H9 (cell line): ENCODE data around the gene LONP2. TPM values are rescaled to one million over a fixed set of nuclear protein-coding genes. Genes with fewer than 3 reads are reported as not detected.
A peak's percentile ranks its signal among the peaks of the same experiment; 100 is the strongest.

Experiments
- DNase-seq: peaks from one replicate; pipeline ENCODE4 v3.0.0-alpha.2; 2017
- H2AFZ ChIP-seq: one replicate; pipeline ENCODE4 v1.6.1; 2013; ENCODE audit warnings: mild to moderate bottlenecking, low read length, control low read depth, moderate library complexity
- H2AK5ac ChIP-seq: 2 replicates; pipeline ENCODE4 v1.6.1; 2013; ENCODE audit warnings: low read length, control low read depth, mixed read lengths; ENCODE audit not compliant: insufficient read length
- H2BK120ac ChIP-seq: one replicate; pipeline ENCODE4 v1.6.1; 2013; ENCODE audit warnings: low read depth, mild to moderate bottlenecking, low read length, control low read depth, inconsistent platforms; ENCODE audit not compliant: poor library complexity, severe bottlenecking
- H2BK12ac ChIP-seq: 2 replicates; pipeline ENCODE4 v1.6.1; 2013; ENCODE audit warnings: low read length, control low read depth, mixed read lengths, low read depth; ENCODE audit not compliant: insufficient read length
- H2BK15ac ChIP-seq: 2 replicates; pipeline ENCODE4 v1.6.1; 2013; ENCODE audit warnings: low read depth, low read length, control low read depth
- H2BK20ac ChIP-seq: one replicate; pipeline ENCODE4 v1.6.1; 2013; ENCODE audit warnings: low read depth, mild to moderate bottlenecking, low read length, control low read depth, inconsistent platforms; ENCODE audit not compliant: poor library complexity, severe bottlenecking
- H2BK5ac ChIP-seq: 2 replicates; pipeline ENCODE4 v1.6.1; 2013; ENCODE audit warnings: low read length, control low read depth, mixed read lengths; ENCODE audit not compliant: insufficient read length
- H3K14ac ChIP-seq: 2 replicates; pipeline ENCODE4 v1.6.1; 2013; ENCODE audit warnings: low read length, control low read depth; ENCODE audit not compliant: insufficient read depth
- H3K18ac ChIP-seq: 2 replicates; pipeline ENCODE4 v1.6.1; 2013; ENCODE audit warnings: low read depth, mild to moderate bottlenecking, mixed read lengths, low read length, control low read depth; ENCODE audit not compliant: insufficient read length
- H3K23ac ChIP-seq: 2 replicates; pipeline ENCODE4 v1.6.1; 2013; ENCODE audit warnings: low read length, control low read depth, mixed read lengths, low read depth; ENCODE audit not compliant: insufficient read length
- H3K23me2 ChIP-seq: 2 replicates; pipeline ENCODE4 v1.6.1; 2013; ENCODE audit warnings: low read depth, mild to moderate bottlenecking, mixed read lengths, low read length, control low read depth; ENCODE audit not compliant: insufficient read length, poor library complexity, severe bottlenecking
- H3K27ac ChIP-seq: 2 replicates; pipeline ENCODE4 v1.5.1; 2013; ENCODE audit warnings: low read length, control low read depth, mixed read lengths, low read depth; ENCODE audit not compliant: insufficient read length
- H3K27me3 ChIP-seq: 2 replicates; pipeline ENCODE4 v1.6.1; 2013; ENCODE audit warnings: low read length, control low read depth, inconsistent platforms; ENCODE audit not compliant: insufficient read depth
- H3K4ac ChIP-seq: 2 replicates; pipeline ENCODE4 v1.6.1; 2013; ENCODE audit warnings: low read depth, mild to moderate bottlenecking, control low read depth, inconsistent platforms, low read length, moderate library complexity
- H3K4me1 ChIP-seq: 2 replicates; pipeline ENCODE4 v1.6.1; 2013; ENCODE audit warnings: low read length, control low read depth, inconsistent platforms; ENCODE audit not compliant: insufficient read depth
- H3K4me2 ChIP-seq: 2 replicates; pipeline ENCODE4 v1.6.1; 2013; ENCODE audit warnings: low read length, control low read depth, mixed read lengths; ENCODE audit not compliant: insufficient read length, insufficient read depth
- H3K56ac ChIP-seq: 2 replicates; pipeline ENCODE4 v1.6.1; 2013; ENCODE audit warnings: low read depth, mild to moderate bottlenecking, mixed read lengths, low read length, control low read depth; ENCODE audit not compliant: insufficient read length
- H3K79me1 ChIP-seq: 2 replicates; pipeline ENCODE4 v1.6.1; 2013; ENCODE audit warnings: low read depth, mild to moderate bottlenecking, moderate library complexity, low read length, control low read depth, inconsistent platforms; ENCODE audit not compliant: insufficient read depth, poor library complexity, severe bottlenecking
- H3K79me2 ChIP-seq: 2 replicates; pipeline ENCODE4 v1.6.1; 2013; ENCODE audit warnings: low read length, control low read depth, inconsistent platforms; ENCODE audit not compliant: insufficient read depth
- H3K9ac ChIP-seq: 2 replicates; pipeline ENCODE4 v1.6.1; 2013; ENCODE audit warnings: low read length, control low read depth, mixed read lengths; ENCODE audit not compliant: insufficient read length; ENCODE audit errors: extremely low read depth
- H3K9me3 ChIP-seq: one replicate; pipeline ENCODE4 v1.6.1; 2013; ENCODE audit warnings: low read depth, low read length, inconsistent platforms; ENCODE audit not compliant: control insufficient read depth
- H3T11ph ChIP-seq: one replicate; pipeline ENCODE4 v1.6.1; 2013; ENCODE audit warnings: mild to moderate bottlenecking, low read length, control low read depth, inconsistent platforms
- H4K20me1 ChIP-seq: one replicate; pipeline ENCODE4 v1.6.1; 2013; ENCODE audit not compliant: control insufficient read depth, insufficient read length, insufficient read depth
- H4K5ac ChIP-seq: 2 replicates; pipeline ENCODE4 v1.6.1; 2013; ENCODE audit warnings: low read depth, mild to moderate bottlenecking, mixed read lengths, low read length, control low read depth; ENCODE audit not compliant: insufficient read length
- H4K8ac ChIP-seq: replicated peaks from 2 replicates; pipeline ENCODE4 v1.6.1; 2013; ENCODE audit warnings: low read length, control low read depth, mixed read lengths, low read depth; ENCODE audit not compliant: insufficient read length
- H4K91ac ChIP-seq: 2 replicates; pipeline ENCODE4 v1.6.1; 2013; ENCODE audit warnings: low read depth, mild to moderate bottlenecking, moderate library complexity, mixed read lengths, low read length, control low read depth; ENCODE audit not compliant: insufficient read length
- H3K27ac Mint-ChIP-seq, 3 experiments: 2 replicates in 2 of 3; 3 replicates in 1 of 3; pipeline ENCODE4 v1.8.0; 2020 to 2021; ENCODE audit warnings: mixed read lengths in 3 of 3, mild to moderate bottlenecking in 1 of 3, moderate library complexity in 1 of 3
- H3K27me3 Mint-ChIP-seq: 2 replicates; pipeline ENCODE4 v1.8.0; 2021; ENCODE audit warnings: low read depth, mild to moderate bottlenecking, moderate library complexity, mixed read lengths
- H3K36me3 Mint-ChIP-seq, 3 experiments: 2 replicates in 2 of 3; 3 replicates in 1 of 3; pipeline ENCODE4 v1.8.0; 2020 to 2021; ENCODE audit warnings: low read depth in 3 of 3, mixed read lengths in 3 of 3; ENCODE audit not compliant: insufficient read depth in 1 of 3
- H3K4me1 Mint-ChIP-seq, 2 experiments: 2 replicates each; pipeline ENCODE4 v1.8.0; 2020; ENCODE audit warnings: mixed read lengths in 2 of 2
- H3K4me3 Mint-ChIP-seq, 2 experiments: 2 replicates in 1 of 2; 3 replicates in 1 of 2; pipeline ENCODE4 v1.8.0; 2020 to 2021; ENCODE audit warnings: mild to moderate bottlenecking in 2 of 2, mixed read lengths in 2 of 2, moderate library complexity in 1 of 2
- H3K9me3 Mint-ChIP-seq, 2 experiments: 2 replicates in 1 of 2; 3 replicates in 1 of 2; pipeline ENCODE4 v1.8.0; 2020; ENCODE audit warnings: mild to moderate bottlenecking in 2 of 2, mixed read lengths in 2 of 2, moderate library complexity in 1 of 2
- WGBS: extraction: QIAGEN DNeasy Blood & Tissue Kit; methylation state at CpG from one replicate; pipeline ENCODE4 v1.1.7; 2013; ENCODE audit warnings: missing lambda C conversion rate, low lambda C conversion rate, mixed read lengths; ENCODE audit not compliant: insufficient read length; ENCODE audit errors: extremely low coverage; 5-methylcytosine and 5-hydroxymethylcytosine counted together
- total RNA-seq: library from RNA; stranded (reverse); gene quantifications from 2 replicates; pipeline ENCODE4 v1.2.1, GENCODE V29; 2021
- TF ChIP-seq, protein P1 (sequence below): fragments of 200-600 bp; sonication (generic); conservative IDR thresholded peaks from 3 replicates; pipeline ENCODE4 v1.8.0; 2021; ENCODE audit warnings: antibody characterized with exemption, mild to moderate bottlenecking

Gene LONP2
- total RNA-seq, 1 experiment from 2014 or later: 27.8 TPM

DNA sequence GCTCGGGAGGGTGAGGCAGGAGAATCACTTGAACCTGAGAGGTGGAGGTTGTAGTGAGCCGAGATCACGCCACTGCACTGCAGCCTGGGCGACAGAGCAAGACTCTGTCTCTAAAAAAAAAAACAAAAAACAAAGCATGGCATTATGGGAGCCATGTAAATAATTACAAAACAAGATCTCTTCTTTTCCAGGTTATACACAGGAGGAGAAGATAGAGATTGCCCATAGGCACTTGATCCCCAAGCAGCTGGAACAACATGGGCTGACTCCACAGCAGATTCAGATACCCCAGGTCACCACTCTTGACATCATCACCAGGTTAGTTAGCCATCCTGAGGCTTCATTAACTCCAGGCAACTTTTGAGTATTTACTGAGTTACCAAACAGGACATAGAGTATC lies 55.4 kb downstream of the LONP2 start:
- Histone ChIP-seq H2BK20ac (no peak overlapping the region), H4K91ac (no peak overlapping the region), H3K4me1 (no peaks in the 10 kb centered on the region), H3K27me3 (no peaks in the 10 kb centered on the region), H3K14ac (no peak overlapping the region), H4K8ac (no peak overlapping the region), H2AK5ac (no peak overlapping the region), H3K27ac (no peak overlapping the region), H2BK120ac (no peak overlapping the region), H2BK5ac (no peak overlapping the region), H4K5ac (no peak overlapping the region), H4K20me1 (no peaks in the 10 kb centered on the region), H3K23ac (no peak overlapping the region), H2BK12ac (no peak overlapping the region), H2AFZ (no peak overlapping the region), H3K4ac (no peak overlapping the region), H3K56ac (no peak overlapping the region), H3T11ph (no peak overlapping the region), H3K79me1 (no peaks in the 10 kb centered on the region), H2BK15ac (no peak overlapping the region), H3K4me2 (no peak overlapping the region), H3K9ac (no peak overlapping the region), H3K79me2 (no peaks in the 10 kb centered on the region), H3K9me3 (no peaks in the 10 kb centered on the region), H3K23me2 (no peaks in the 10 kb centered on the region), H3K18ac (no peak overlapping the region)
- no peak overlapping the region for H3K4me3 Mint-ChIP-seq
- H3K9me3 Mint-ChIP-seq: no peaks in the 10 kb centered on the region
- peak overlapping the region in 1 of 3 experiments; percentile 62; a peak in 1 of 7 replicates for H3K27ac Mint-ChIP-seq
- no peaks in the 10 kb centered on the region for H3K27me3 Mint-ChIP-seq
- no peaks in the 10 kb centered on the region for H3K4me1 Mint-ChIP-seq
- peaks cover 10 to 38% (median 26%) of the 10 kb centered on the region in 3 experiments; a peak in 6 of 7 replicates for H3K36me3 Mint-ChIP-seq
- no CpG with 5 or more reads among the region's 4 CpGs for WGBS
- DNase-seq: no peak
- TF ChIP-seq, protein P1, sequence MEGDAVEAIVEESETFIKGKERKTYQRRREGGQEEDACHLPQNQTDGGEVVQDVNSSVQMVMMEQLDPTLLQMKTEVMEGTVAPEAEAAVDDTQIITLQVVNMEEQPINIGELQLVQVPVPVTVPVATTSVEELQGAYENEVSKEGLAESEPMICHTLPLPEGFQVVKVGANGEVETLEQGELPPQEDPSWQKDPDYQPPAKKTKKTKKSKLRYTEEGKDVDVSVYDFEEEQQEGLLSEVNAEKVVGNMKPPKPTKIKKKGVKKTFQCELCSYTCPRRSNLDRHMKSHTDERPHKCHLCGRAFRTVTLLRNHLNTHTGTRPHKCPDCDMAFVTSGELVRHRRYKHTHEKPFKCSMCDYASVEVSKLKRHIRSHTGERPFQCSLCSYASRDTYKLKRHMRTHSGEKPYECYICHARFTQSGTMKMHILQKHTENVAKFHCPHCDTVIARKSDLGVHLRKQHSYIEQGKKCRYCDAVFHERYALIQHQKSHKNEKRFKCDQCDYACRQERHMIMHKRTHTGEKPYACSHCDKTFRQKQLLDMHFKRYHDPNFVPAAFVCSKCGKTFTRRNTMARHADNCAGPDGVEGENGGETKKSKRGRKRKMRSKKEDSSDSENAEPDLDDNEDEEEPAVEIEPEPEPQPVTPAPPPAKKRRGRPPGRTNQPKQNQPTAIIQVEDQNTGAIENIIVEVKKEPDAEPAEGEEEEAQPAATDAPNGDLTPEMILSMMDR: no peak
